ENCODE measurements around the gene CTBP2.
"Not testable (repeated sequence)": the region's sequence is repeated elsewhere in the genome, so short reads cannot be mapped to it uniquely, and the experiment has no call there.

Gene CTBP2

GRCh38 chr10:125186431-125187170, 26.2 kb upstream of the CTBP2 start:
- DNase-seq, result no peak

GRCh38 chr10:125179107-125179506, 18.7 kb upstream of the CTBP2 start:
- not testable (repeated sequence) for DNase-seq

- DNase-seq, result no peak
These were observed 17.6 kb upstream of the CTBP2 start for GRCh38 chr10:125177641-125178640.

GRCh38 chr10:125175807-125176206, 15.4 kb upstream of the CTBP2 start:
- DNase-seq, result no peak

- no peak for DNase-seq
These were observed 14.0 kb upstream of the CTBP2 start for GRCh38 chr10:125174360-125174759.

GRCh38 chr10:125172694-125173093, 12.3 kb upstream of the CTBP2 start:
- DNase-seq, result no peak

GRCh38 chr10:125171402-125172306, 11.3 kb upstream of the CTBP2 start:
- no peak for DNase-seq

GRCh38 chr10:125169915-125170314, 9.6 kb upstream of the CTBP2 start:
- DNase-seq, result no peak

GRCh38 chr10:125169279-125169678, 8.9 kb upstream of the CTBP2 start:
- no peak for DNase-seq

- DNase-seq, result no peak
These were observed 6.3 kb upstream of the CTBP2 start for GRCh38 chr10:125166658-125167057.

- no peak for DNase-seq
These were observed 5.5 kb upstream of the CTBP2 start for GRCh38 chr10:125165584-125166573.

- no peak for DNase-seq
These were observed 4.1 kb upstream of the CTBP2 start for GRCh38 chr10:125164421-125164820.

- no peak for DNase-seq
These were observed 3.4 kb upstream of the CTBP2 start for GRCh38 chr10:125163803-125164202.

GRCh38 chr10:125163312-125163711, 2.9 kb upstream of the CTBP2 start:
- DNase-seq, result not testable (repeated sequence)

GRCh38 chr10:125162120-125162931, 2.0 kb upstream of the CTBP2 start:
- DNase-seq, result no peak

- DNase-seq, result no peak
These were observed 1.4 kb upstream of the CTBP2 start for GRCh38 chr10:125161707-125162119.

GRCh38 chr10:125160856-125161706, 718 bp upstream of the CTBP2 start:
- no peak for DNase-seq

GRCh38 chr10:125159486-125159931, 854 bp downstream of the CTBP2 start:
- no peak for DNase-seq
